Activated CD4-positive, alpha-beta T cell treated with anti-CD3 and anti-CD28 coated beads for 36 hours (primary cell): ENCODE results near the gene PABPN1L. TPM values are rescaled to one million over a fixed set of nuclear protein-coding genes. Genes with fewer than 3 reads are reported as not detected.
"Not testable (repeated sequence)": the region's sequence is repeated elsewhere in the genome, so short reads cannot be mapped to it uniquely, and the experiment has no call there.

ENCODE experiments used
- ATAC-seq: fragments of 200-7000 bp; cut with Tn5 transposase; one replicate; pipeline ENCODE4 v1.10.0; 2021; ENCODE audit warnings: mild to moderate bottlenecking, moderate library complexity
- CTCF ChIA-PET: fragments of 350-600 bp; sonication (Branson Sonifier 250); formaldehyde crosslinking; loops from one replicate; lab custom pipeline; 2021; ENCODE audit warnings: antibody characterized with exemption; lab: Charles Lee
- POLR2A ChIA-PET: fragments of 350-600 bp; sonication (Branson Sonifier 250); formaldehyde crosslinking; loops from one replicate; lab custom pipeline; 2021; ENCODE audit warnings: antibody characterized with exemption, inconsistent platforms; lab: Charles Lee
- DNase-seq: peaks from one replicate; pipeline ENCODE4 v3.0.0-alpha.2; 2020
- H3K27ac Mint-ChIP-seq: one replicate; pipeline ENCODE4 v1.8.0; 2021; ENCODE audit warnings: mixed read lengths
- H3K27me3 Mint-ChIP-seq: one replicate; pipeline ENCODE4 v1.8.0; 2021; ENCODE audit warnings: mixed read lengths
- H3K36me3 Mint-ChIP-seq: one replicate; pipeline ENCODE4 v1.8.0; 2021; ENCODE audit warnings: low read depth, mixed read lengths
- H3K4me1 Mint-ChIP-seq: one replicate; pipeline ENCODE4 v1.8.0; 2021; ENCODE audit warnings: mixed read lengths
- H3K4me3 Mint-ChIP-seq: one replicate; pipeline ENCODE4 v1.8.0; 2021; ENCODE audit warnings: mild to moderate bottlenecking, moderate library complexity, mixed read lengths
- H3K9me3 Mint-ChIP-seq: one replicate; pipeline ENCODE4 v1.8.0; 2021; ENCODE audit warnings: low read depth, mixed read lengths
- intact Hi-C, 2 experiments: fragments of 100-400 bp; cut with DNase I in 1 of 2; cut with micrococcal nuclease in 1 of 2; formaldehyde crosslinking; loops; one replicate each; pipeline versions ENCODE4 v1.14.2 to v1.15.1; 2022 to 2024; cut with DNase I, micrococcal nuclease
- total RNA-seq, 2 experiments: library from RNA; stranded (reverse); gene quantifications; one replicate each; pipeline ENCODE4 v1.2.3, GENCODE V29; 2021

The PABPN1L gene
- total RNA-seq, 2 experiments from 2014 or later: not detected

DNA sequence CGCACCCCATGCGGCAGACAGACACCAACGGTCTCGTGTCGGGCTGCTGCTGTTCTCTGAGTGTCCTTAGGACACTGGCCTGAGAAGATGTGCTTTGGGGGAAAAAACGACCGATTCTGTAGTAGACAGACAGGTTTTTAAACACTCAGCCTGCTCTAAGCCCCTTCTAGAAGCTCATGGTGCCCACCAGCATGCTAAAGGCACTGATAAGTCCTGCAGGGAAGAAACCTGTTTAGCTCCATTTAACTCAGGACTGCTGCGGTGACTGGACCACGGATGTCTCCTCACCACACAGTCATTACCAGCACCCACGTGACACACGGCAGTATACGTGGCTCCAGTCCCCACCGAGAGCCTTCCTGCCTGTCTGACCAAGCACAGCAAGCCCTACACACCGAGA lies 35.7 kb downstream of the PABPN1L start:
- H3K4me3 Mint-ChIP-seq: no peak overlapping the region
- H3K9me3 Mint-ChIP-seq: no peaks in the 10 kb centered on the region
- DNase-seq (no peak), ATAC-seq (no peak)
- no peaks in the 10 kb centered on the region for H3K27me3 Mint-ChIP-seq
- intact Hi-C loops: no loop called here
- POLR2A ChIA-PET: no interaction called here
- H3K4me1 Mint-ChIP-seq: no peaks in the 10 kb centered on the region
- H3K27ac Mint-ChIP-seq: no peak overlapping the region
- H3K36me3 Mint-ChIP-seq: no peaks in the 10 kb centered on the region
- CTCF ChIA-PET: no interaction called here

DNA sequence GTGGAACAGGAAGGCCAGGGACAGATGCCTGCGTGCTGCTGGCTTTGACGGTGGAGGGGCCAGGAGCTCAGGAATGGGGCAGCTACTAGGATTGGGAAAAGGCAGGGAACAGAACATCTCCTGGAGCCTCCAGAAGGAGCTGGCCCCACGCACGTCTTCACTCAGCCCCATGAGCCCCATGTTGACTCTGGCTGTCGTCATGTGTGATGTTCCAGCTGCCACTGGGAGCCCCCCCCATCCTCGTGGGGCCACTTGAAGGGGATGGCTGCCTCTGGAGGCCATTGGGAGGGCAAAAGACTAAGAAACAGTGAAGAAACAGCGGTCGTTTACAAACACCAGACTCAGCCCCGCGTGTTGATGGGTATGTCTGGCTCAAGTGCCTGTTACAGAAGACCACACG lies 36.2 kb downstream of the PABPN1L start:
- ChIA-PET CTCF (no interaction called here), POLR2A (no interaction called here)
- Mint-ChIP-seq H3K36me3 (no peaks in the 10 kb centered on the region), H3K4me3 (no peak overlapping the region), H3K4me1 (no peaks in the 10 kb centered on the region), H3K27me3 (no peaks in the 10 kb centered on the region), H3K27ac (no peak overlapping the region), H3K9me3 (no peaks in the 10 kb centered on the region)
- DNase-seq: no peak
- ATAC-seq: no peak
- intact Hi-C loops: no loop called here

DNA sequence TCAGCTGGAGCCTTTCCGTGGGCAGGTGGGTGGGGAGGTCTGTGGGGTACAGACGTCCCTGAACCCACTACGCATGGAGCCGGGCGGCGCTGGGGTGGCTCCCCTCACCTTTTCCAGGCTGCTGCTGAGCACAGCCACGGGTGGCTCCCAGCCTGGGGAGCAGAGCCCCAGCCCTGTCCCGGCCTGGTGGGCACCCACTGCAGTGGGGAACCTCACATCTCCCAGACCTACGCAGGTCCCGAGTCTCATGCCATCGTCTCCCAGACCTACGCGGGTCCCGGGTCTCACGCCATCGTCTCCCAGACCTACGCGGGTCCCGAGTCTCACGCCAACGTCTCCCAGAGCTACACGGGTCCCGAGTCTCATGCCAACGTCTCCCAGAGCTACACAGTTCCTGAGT lies 37.7 kb downstream of the PABPN1L start:
- DNase-seq: no peak
- intact Hi-C loops: no loop called here
- POLR2A ChIA-PET: no interaction called here
- Mint-ChIP-seq H3K4me1 (no peaks in the 10 kb centered on the region), H3K27me3 (no peaks in the 10 kb centered on the region), H3K36me3 (no peaks in the 10 kb centered on the region), H3K9me3 (no peaks in the 10 kb centered on the region), H3K27ac (no peak overlapping the region), H3K4me3 (no peak overlapping the region)
- no peak for ATAC-seq
- CTCF ChIA-PET: no interaction called here

DNA sequence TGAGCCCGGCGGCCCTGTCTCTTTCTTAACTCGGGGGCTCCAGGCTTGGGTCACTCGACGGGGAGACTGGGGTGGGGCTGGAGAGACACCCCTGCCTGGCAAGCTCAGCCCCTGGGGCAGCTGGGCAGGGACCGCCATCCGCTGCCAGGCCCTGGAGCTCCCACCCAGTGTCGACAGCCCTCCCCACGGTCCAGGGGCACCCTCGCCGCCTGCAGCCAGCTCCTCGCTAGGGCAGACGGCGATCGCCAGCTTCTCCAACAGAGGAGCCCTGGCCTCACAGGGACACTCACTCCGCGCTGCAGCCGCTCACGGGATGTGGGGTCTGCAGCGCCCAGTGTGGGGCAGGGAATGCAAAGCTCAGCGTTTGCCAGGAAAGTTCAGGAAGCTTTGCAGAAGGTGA lies 38.7 kb downstream of the PABPN1L start:
- Mint-ChIP-seq H3K27me3 (no peaks in the 10 kb centered on the region), H3K4me1 (no peaks in the 10 kb centered on the region), H3K36me3 (no peaks in the 10 kb centered on the region), H3K4me3 (no peak overlapping the region), H3K27ac (no peak overlapping the region), H3K9me3 (no peaks in the 10 kb centered on the region)
- no peak for ATAC-seq
- intact Hi-C loops: no loop called here
- POLR2A ChIA-PET: no interaction called here
- CTCF ChIA-PET: no interaction called here
- DNase-seq: no peak

DNA sequence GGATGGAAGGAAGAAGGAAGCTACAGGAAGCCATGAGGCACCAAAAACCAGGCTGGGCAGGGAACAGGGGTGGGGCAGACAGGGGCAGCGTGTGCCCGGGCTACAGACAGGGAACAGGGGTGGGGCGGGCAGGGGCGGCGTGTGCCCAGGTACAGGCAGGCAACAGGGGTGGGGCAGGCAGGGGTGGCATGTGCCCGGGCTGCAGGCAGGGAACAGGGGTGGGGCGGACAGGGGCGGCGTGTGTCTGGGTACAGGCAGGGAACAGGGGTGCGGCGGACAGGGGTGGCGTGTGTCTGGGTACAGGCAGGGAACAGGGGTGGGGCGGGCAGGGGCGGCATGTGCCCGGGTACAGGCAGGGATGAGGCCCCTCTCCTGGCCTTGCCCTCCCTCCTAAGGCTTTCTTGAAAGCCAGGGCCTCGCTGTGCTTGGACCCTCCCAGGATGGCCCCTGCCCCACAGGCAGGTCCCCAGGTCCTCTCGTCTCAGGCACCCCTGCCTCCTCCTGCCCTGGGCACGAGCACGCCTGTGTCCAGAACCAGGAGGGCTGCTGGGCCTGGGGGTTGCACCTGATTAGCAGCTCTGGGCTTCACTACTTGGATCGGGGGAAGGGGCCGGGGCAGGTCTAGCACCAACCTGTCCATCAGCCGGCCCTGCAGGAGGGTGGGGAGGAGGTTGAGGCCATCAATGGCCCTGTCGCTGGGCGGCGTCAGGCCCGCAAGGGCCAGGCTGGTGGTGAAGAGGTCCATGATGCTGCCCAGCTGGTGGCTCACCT lies 40.2 kb downstream of the PABPN1L start:
- Mint-ChIP-seq H3K36me3 (no peaks in the 10 kb centered on the region), H3K4me1 (no peaks in the 10 kb centered on the region), H3K27ac (no peak overlapping the region), H3K27me3 (no peaks in the 10 kb centered on the region), H3K4me3 (no peak overlapping the region), H3K9me3 (no peaks in the 10 kb centered on the region)
- DNase-seq (no peak), ATAC-seq (no peak)
- POLR2A ChIA-PET: no interaction called here
- CTCF ChIA-PET: interaction anchor here (1.1 kb wide), 1 partner anchor 28 kb away, joined by 3 read pairs; no protein-coding TSS in a partner anchor
- intact Hi-C loops: no loop called here

DNA sequence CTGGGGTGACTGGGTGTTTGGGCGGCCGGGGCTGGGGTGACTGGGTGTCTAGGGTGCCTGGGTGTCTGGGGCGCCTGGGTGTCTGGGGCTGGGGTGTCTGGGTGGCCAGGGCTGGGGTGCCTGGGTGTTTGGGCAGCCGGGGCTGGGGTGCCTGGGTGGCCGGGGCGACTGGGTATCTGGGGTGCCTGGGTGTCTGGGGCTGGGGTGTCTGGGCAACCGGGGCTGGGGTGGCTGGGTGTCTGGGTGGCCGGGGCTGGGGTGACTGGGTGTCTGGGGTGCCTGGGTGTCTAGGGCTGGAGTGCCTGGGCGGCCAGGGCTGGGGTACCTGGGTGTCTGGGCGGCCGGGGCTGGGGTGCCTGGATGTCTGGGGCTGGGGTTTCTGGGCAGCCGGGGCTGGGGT lies 41.3 kb downstream of the PABPN1L start:
- CTCF ChIA-PET: no interaction called here
- no peaks in the 10 kb centered on the region for H3K36me3 Mint-ChIP-seq
- intact Hi-C loops: no loop called here

DNA sequence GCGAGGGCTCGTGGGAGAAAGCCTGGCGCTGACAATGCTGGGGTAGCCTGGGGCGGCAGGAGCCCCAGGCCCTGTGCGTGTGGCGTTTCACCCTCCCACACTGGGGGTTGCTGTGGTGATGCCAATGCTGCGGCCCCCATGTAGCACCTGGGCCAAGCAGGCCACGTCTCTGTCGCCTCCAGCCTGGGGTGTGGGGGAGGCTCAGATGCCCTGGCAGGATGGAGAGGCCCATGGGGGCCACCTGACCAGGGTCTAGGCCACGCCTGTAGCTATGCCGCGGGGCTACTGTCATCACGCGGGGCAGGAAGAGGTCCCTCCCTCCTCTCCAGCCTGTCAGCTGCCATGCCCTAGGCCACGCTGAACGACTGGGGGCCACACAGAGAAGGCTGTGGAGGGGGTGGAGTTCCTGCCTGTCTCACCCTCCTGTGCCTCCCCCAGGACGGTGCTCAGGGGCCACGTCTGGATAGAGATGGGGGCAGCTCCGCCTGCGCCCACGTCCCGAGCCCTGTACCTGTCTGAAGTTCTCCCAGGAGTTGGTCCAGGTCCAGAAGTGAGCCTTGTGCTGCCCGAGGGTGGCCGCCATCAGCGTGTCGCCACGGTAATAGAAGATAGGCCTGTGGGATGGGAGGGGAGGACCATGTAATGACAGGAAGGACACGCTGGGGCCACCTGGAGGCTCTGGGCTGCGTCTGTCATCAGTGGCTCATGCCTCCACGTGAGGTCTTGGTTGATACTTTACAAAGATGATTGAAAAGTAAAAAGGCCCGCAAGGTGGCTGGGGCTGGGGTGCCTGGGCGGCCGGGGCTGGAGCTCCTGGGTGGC lies 42.0 kb downstream of the PABPN1L start:
- ChIA-PET POLR2A (no interaction called here), CTCF (no interaction called here)

More for the DNA sequence above, 41.3 kb downstream of the PABPN1L start:
- no peaks in the 10 kb centered on the region for H3K9me3 Mint-ChIP-seq
- no peak overlapping the region for H3K4me3 Mint-ChIP-seq
- no peaks in the 10 kb centered on the region for H3K4me1 Mint-ChIP-seq
- no peak overlapping the region for H3K27ac Mint-ChIP-seq
- H3K27me3 Mint-ChIP-seq: no peaks in the 10 kb centered on the region
- DNase-seq (no peak), ATAC-seq (no peak)
- POLR2A ChIA-PET: no interaction called here

DNA sequence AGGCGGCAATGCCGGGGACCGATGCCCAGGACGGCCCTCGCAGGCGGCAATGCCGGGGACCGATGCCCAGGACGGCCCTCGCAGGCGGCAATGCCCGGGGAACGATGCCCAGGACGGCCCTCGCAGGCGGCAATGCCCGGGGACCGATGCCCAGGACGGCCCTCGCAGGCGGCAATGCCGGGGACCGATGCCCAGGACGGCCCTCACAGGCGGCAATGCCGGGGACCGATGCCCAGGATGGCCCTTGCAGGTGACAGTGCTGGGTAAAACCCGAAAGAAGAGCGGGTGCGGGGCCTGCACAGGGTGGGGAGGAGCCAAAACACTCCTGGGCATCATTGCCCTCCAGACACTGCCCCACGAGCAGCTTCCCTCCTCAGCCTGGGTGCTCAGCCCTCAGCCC lies 42.8 kb downstream of the PABPN1L start:
- ATAC-seq, H3K4me1 Mint-ChIP-seq, H3K36me3 Mint-ChIP-seq, DNase-seq, intact Hi-C loops, CTCF ChIA-PET, H3K4me3 Mint-ChIP-seq, H3K27me3 Mint-ChIP-seq, H3K27ac Mint-ChIP-seq, POLR2A ChIA-PET, H3K9me3 Mint-ChIP-seq: not testable (repeated sequence)

More for the DNA sequence above, 42.0 kb downstream of the PABPN1L start:
- Mint-ChIP-seq H3K36me3 (no peaks in the 10 kb centered on the region), H3K27ac (no peak overlapping the region), H3K4me3 (no peak overlapping the region), H3K9me3 (no peaks in the 10 kb centered on the region), H3K4me1 (no peaks in the 10 kb centered on the region), H3K27me3 (no peaks in the 10 kb centered on the region)
- DNase-seq (no peak), ATAC-seq (no peak)
- intact Hi-C loops: no loop called here

DNA sequence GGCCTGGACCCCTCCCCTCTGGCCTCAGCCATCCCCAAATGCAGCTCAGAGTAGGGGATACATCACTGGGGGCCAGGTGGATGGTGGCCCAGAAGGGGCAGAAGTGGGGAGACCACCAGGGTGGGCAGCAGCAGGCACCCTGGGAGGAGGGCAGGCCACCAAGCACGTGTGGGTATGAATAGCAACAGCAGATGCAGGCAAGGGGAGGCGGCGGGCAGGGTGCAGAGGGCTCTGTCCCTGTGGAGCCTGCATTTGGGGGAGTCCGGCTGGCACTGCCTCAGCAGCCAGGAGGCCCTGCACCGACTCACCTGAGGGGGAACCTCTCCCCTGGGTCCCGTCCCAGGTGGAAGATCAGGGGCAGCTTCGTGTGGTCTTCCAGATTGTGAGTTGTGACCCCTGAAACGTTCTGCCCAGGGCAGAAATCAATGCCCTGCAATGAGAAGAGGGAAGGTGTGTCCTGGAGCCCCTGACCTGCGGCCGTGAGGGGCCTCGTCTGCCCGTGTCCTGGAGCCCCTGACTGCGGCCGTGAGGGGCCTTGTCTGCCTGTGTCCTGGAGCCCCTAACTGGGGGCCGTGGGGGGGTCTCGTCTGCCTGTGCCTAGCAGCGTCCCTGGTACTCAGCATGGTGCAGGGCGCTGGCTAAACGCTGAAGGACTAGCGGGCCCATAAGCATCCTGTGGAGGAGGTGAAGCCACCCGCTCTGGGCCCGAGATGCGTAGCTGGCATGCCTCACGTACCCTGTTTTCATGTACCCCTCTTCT lies 44.0 kb downstream of the PABPN1L start:
- no peak for DNase-seq
- ATAC-seq: no peak
- no peaks in the 10 kb centered on the region for H3K4me1 Mint-ChIP-seq
- no peak overlapping the region for H3K27ac Mint-ChIP-seq
- CTCF ChIA-PET: interaction anchor here (0.7 kb wide), 1 partner anchor 36 kb away, joined by 5 read pairs; no protein-coding TSS in a partner anchor
- no peaks in the 10 kb centered on the region for H3K27me3 Mint-ChIP-seq
- H3K4me3 Mint-ChIP-seq: no peak overlapping the region
- H3K36me3 Mint-ChIP-seq: no peaks in the 10 kb centered on the region
- POLR2A ChIA-PET: no interaction called here
- no peaks in the 10 kb centered on the region for H3K9me3 Mint-ChIP-seq
- intact Hi-C loops: no loop called here

DNA sequence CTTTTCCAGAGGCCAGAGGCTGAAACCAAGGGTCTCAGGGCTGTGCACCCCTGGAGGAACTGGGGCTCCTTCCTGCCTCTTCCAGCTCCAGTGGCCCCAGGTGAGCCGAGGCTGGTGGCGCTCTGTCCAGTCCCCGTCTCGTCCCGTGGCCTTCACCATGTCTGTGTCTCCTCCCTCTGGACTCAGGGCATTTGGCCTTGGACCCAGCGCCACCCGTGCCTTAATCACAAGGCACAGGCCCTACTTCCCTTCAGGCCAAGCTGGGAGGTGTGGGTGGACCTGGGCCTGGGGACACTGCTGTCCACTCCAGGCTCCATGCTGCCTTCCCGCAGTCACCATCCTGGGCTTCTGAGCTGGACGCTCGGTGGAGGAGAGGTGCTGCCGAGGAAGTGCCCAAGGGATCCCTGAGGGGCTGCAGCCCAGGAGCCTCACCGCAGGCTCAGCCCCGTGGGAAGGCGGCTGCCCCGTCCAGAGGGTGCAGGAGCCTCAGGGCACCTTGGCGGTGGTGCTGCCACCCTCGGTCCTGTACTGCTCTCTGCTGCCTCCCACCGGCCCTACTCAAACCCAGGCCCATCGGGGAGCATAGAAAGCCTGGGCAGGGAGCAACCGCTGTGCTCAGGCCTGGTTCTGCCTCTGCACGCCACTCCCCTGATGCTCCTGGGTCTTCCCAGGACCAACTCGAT lies 45.2 kb downstream of the PABPN1L start:
- ChIA-PET CTCF (no interaction called here), POLR2A (no interaction called here)
- no peak for ATAC-seq
- H3K36me3 Mint-ChIP-seq: no peaks in the 10 kb centered on the region
- no peaks in the 10 kb centered on the region for H3K27me3 Mint-ChIP-seq
- H3K9me3 Mint-ChIP-seq: no peaks in the 10 kb centered on the region
- H3K4me3 Mint-ChIP-seq: no peak overlapping the region
- intact Hi-C loops: no loop called here
- no peaks in the 10 kb centered on the region for H3K4me1 Mint-ChIP-seq
- H3K27ac Mint-ChIP-seq: no peak overlapping the region
- no peak for DNase-seq

DNA sequence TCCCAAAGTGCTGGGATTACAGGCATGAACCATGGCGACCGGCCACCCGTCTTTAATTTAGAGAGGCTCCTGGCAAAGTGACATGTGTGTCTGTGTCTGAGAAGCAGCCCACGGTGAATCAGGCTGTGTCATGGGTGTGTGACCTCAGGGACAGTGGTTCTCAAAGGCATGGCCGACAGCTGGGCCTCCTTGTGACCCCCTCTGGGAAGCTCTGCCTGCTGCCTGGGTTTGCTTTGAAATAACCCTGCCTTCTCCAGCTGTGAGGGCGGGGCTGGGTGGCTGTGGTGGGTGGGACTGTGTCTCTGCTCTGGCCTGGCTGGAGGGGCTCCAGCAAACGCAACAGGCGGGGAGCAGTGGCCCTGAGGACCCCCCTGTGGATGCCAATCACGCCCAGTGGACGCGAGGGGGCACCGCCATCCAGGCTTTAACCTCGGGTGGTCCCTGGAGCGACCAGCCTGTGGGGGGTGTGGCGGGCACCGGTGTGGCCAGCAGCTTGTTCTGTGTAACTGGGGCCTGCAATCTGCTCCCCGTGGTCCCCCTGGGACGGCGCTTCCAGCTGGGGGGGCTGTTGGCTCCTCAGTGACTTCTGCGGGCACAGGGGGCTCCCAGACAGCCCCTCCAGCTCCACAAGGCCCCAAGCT lies 46.0 kb downstream of the PABPN1L start:
- Mint-ChIP-seq H3K9me3 (no peaks in the 10 kb centered on the region), H3K27me3 (no peaks in the 10 kb centered on the region), H3K27ac (no peak overlapping the region), H3K36me3 (no peaks in the 10 kb centered on the region), H3K4me3 (no peak overlapping the region), H3K4me1 (no peaks in the 10 kb centered on the region)
- ChIA-PET POLR2A (no interaction called here), CTCF (interaction anchor here (1.0 kb wide), 1 partner anchor 394 kb away, joined by 3 read pairs; no protein-coding TSS in a partner anchor)
- ATAC-seq (no peak), DNase-seq (no peak)
- intact Hi-C loops: no loop called here
